ENCODE measurements around the gene PLEKHJ1.

DNA sequence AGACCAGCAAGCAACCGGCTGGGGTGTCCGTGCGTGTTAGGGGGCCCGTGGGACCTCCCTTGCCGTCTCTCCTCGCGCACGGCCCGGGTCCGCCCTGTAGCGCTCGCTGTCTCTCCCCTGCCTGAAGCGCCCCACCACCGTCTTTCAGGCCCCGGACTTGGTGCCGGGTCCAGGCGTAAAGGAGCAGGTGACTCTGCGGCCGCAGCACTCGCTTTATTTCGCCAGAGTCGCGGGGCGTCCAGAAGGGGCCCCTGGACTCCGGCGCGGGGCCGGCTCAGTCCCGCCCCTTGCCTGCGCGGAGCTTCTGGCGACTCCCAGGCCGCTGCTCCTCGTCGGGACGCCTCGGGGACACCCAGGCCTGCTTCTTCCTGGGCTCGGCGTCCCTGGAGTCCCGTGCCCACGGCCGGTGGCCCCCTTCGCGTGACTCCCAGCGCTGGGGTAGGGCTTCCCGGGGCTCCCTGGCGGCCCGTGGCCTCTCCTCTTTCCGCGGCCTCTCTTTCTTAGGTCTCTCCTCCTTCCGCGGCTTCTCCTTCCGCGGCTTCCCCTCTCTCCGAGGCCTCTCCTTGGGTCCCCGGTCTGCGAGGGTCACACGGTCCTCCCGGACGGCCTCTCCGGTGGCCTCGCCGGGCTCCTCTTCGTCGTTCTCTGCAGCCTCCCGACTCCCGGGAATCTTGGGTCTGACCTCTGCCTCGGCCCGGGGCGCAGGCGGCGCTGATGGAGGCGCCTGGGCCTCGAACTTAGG is 16.1 kb upstream of the PLEKHJ1 start:
- TF ChIP-seq, protein P1, sequence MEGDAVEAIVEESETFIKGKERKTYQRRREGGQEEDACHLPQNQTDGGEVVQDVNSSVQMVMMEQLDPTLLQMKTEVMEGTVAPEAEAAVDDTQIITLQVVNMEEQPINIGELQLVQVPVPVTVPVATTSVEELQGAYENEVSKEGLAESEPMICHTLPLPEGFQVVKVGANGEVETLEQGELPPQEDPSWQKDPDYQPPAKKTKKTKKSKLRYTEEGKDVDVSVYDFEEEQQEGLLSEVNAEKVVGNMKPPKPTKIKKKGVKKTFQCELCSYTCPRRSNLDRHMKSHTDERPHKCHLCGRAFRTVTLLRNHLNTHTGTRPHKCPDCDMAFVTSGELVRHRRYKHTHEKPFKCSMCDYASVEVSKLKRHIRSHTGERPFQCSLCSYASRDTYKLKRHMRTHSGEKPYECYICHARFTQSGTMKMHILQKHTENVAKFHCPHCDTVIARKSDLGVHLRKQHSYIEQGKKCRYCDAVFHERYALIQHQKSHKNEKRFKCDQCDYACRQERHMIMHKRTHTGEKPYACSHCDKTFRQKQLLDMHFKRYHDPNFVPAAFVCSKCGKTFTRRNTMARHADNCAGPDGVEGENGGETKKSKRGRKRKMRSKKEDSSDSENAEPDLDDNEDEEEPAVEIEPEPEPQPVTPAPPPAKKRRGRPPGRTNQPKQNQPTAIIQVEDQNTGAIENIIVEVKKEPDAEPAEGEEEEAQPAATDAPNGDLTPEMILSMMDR (IDR thresholded peaks at IDR 0.05), result no peak
- no peak for TF ChIP-seq POLR2A (IDR thresholded peaks at IDR 0.05)

Data from right lobe of liver (tissue), 4 donors.